ENCODE measurements around the gene GPR148. TPM values are rescaled to one million over a fixed set of nuclear protein-coding genes. Genes with fewer than 3 reads are reported as not detected.
"Not testable (repeated sequence)": the region's sequence is repeated elsewhere in the genome, so short reads cannot be mapped to it uniquely, and the experiment has no call there.

GPR148 gene
- total and polyA plus RNA-seq, 2 of the 8 experiments (the other 6 are each of a cell fraction or from before 2014, with no cell fraction given), result 0.05 TPM; not detected in 1

GRCh38 chr2:130693474-130693873 is 35.4 kb upstream of the GPR148 start:
- H3K4ac ChIP-seq (replicated peaks; ENCODE audit: insufficient read length, low read depth, low read length); H3K23me2 ChIP-seq (ENCODE audit: low read depth, low read length); H4K20me1 ChIP-seq (replicated peaks in 1 of 2; ENCODE audit: control insufficient read depth in 1 of 2, insufficient read depth in 2 of 2, low read length in 2 of 2); H2AK5ac ChIP-seq (ENCODE audit: low read depth, low read length); H3K18ac ChIP-seq (ENCODE audit: extremely low read depth, low read length); H3K4me1 ChIP-seq (replicated peaks in 1 of 4; ENCODE audit: control insufficient read depth in 3 of 4, insufficient read depth in 4 of 4, low read length in 3 of 4); H3K56ac ChIP-seq (replicated peaks; ENCODE audit: insufficient read length, low read depth, low read length); H2AFZ ChIP-seq (ENCODE audit: low read length); H2BK15ac ChIP-seq (ENCODE audit: low read length); FAIRE-seq; H3K23ac ChIP-seq (ENCODE audit: insufficient read length); POLR2A ChIA-PET (ENCODE audit: partially characterized antibody); H2BK5ac ChIP-seq (ENCODE audit: low read depth, low read length); H2BK12ac ChIP-seq (ENCODE audit: low read depth, low read length); H4K5ac ChIP-seq (ENCODE audit: insufficient read length, low read depth, low read length); H3K14ac ChIP-seq (ENCODE audit: insufficient read length); H3K27me3 ChIP-seq (replicated peaks in 1 of 4; ENCODE audit: control insufficient read depth in 3 of 4, extremely low read depth in 1 of 4, insufficient read depth in 3 of 4, low read length in 3 of 4); H4K91ac ChIP-seq (replicated peaks; ENCODE audit: insufficient read length, low read length); H3K9ac ChIP-seq (replicated peaks in 1 of 4; ENCODE audit: extremely low read depth in 1 of 4, low read depth in 3 of 4, low read length in 3 of 4); H2BK120ac ChIP-seq (replicated peaks; ENCODE audit: low read depth, low read length); H2BK20ac ChIP-seq (ENCODE audit: low read length); H3K9me3 ChIP-seq (ENCODE audit: insufficient read depth in 2 of 2, low read depth in 1 of 2, low read length in 1 of 2); H3K79me1 ChIP-seq (ENCODE audit: low read depth, low read length); H3K79me2 ChIP-seq (ENCODE audit: control insufficient read depth in 1 of 2, insufficient read depth in 2 of 2, low read length in 2 of 2); H3K27ac ChIP-seq (ENCODE audit: low read depth, low read length); H3K36me3 ChIP-seq (ENCODE audit: control insufficient read depth in 2 of 4, insufficient read depth in 4 of 4, low read length in 3 of 4): not testable (repeated sequence)
- peak overlapping the region in 1 of 2 experiments; percentile 54; a peak in 2 of 4 replicates for H3K4me2 ChIP-seq (ENCODE audit: insufficient read depth in 1 of 2, low read depth in 2 of 2, low read length in 2 of 2)
- peak overlapping the region in 1 of 4 experiments; percentile 49; a peak in 2 of 8 replicates for H3K4me3 ChIP-seq (ENCODE audit: extremely low read depth in 1 of 4, insufficient read depth in 2 of 4, low read depth in 3 of 4, low read length in 4 of 4)
- peak; percentile 34 to 85 for DNase-seq (ENCODE audit: low read depth in 1 of 2, low spot score in 2 of 2)
- peak overlapping the region; percentile 57; the same call in 1 of the 2 replicates for H4K8ac ChIP-seq (ENCODE audit: extremely low read depth, insufficient read depth, low read length)
- WGBS, 2 experiments (ENCODE audit: extremely low coverage in 1 of 2, insufficient coverage in 1 of 2, insufficient read length in 1 of 2, insufficient replicate concordance in 2 of 2, low coverage in 1 of 2, low lambda C conversion rate in 2 of 2, missing lambda C conversion rate in 1 of 2), result 7% methylated on average over 26 of the region's 37 CpGs; no CpG with 5 or more reads in 1 of the 2 experiments
- TF ChIP-seq CTCF (IDR thresholded peaks at IDR 0.05; ENCODE audit: control extremely low read depth in 1 of 3, insufficient read depth in 1 of 3, low read depth in 1 of 3, low read length in 3 of 3), result peak; percentile 49 to 65 (median 62)
- 0 out of 2 replicates have a peak, but pooled peaks have one; percentile 24 for TF ChIP-seq MAX (IDR thresholded peaks at IDR 0.05)
- peak; percentile 53 to 67 for TF ChIP-seq RAD21 (IDR thresholded peaks at IDR 0.05 in 1 of 2, conservative IDR thresholded peaks at IDR 0.05 in 1 of 2; ENCODE audit: low read depth in 2 of 2, low read length in 2 of 2)
- CTCF ChIA-PET (ENCODE audit: partially characterized antibody), result interaction anchor here (0.6 to 1.2 kb wide), 4 partner anchors 28 to 178 kb away, joined by 3 to 4 read pairs (median 3); partner anchors contain the start of gene GPR148

Measured in H1 (cell line).